GM18511 (cell line): ENCODE measurements around the gene SLC9A9.
"Not testable (repeated sequence)": the region's sequence is repeated elsewhere in the genome, so short reads cannot be mapped to it uniquely, and the experiment has no call there.

Source experiments
- ATAC-seq: cut with Tn5 transposase; IDR thresholded peaks from one replicate; pipeline ENCODE4 v1.9.1; 2021; ENCODE audit warnings: mild to moderate bottlenecking, moderate library complexity; ENCODE audit not compliant: unreplicated experiment

Gene SLC9A9

GRCh38 chr3:143302638-143303171, 545.6 kb downstream of the SLC9A9 start:
- ATAC-seq: no peak

- ATAC-seq: no peak
Observed at GRCh38 chr3:143301031-143301901, 547.0 kb downstream of the SLC9A9 start.

DNA sequence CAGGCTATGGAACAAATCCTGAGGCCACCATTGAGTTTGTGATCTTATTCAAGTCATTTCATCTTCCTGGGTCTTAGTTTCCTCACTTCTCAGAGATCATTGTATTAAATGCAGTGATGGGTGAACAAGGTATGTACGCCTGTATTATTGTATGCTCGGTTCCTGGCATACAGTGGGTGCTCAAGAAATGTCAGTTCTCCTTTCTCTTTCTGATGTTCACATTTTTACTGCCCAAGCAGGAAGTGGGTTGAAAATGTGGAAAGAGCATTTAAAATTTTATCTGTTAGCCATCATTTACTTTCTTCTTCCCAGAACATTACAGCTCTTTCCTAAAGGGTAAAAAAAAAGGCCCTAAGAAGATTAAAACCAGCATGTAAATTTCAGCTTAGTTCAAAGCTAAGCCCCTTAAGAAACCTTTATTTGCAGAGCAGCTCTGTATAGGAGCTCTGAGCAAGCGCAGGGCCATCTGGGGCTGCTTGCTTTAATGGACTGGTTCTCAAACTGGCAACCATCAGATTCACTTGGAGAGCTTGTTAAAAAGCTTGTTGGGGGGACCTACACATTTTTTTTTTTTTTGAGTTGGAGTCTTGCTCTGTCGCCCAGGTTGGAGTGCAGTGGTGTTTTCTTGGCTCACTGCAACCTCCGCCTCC, 549.3 kb downstream of the SLC9A9 start:
- ATAC-seq: peak; percentile 51

GRCh38 chr3:143298380-143298779, 549.9 kb downstream of the SLC9A9 start:
- ATAC-seq: no peak

DNA sequence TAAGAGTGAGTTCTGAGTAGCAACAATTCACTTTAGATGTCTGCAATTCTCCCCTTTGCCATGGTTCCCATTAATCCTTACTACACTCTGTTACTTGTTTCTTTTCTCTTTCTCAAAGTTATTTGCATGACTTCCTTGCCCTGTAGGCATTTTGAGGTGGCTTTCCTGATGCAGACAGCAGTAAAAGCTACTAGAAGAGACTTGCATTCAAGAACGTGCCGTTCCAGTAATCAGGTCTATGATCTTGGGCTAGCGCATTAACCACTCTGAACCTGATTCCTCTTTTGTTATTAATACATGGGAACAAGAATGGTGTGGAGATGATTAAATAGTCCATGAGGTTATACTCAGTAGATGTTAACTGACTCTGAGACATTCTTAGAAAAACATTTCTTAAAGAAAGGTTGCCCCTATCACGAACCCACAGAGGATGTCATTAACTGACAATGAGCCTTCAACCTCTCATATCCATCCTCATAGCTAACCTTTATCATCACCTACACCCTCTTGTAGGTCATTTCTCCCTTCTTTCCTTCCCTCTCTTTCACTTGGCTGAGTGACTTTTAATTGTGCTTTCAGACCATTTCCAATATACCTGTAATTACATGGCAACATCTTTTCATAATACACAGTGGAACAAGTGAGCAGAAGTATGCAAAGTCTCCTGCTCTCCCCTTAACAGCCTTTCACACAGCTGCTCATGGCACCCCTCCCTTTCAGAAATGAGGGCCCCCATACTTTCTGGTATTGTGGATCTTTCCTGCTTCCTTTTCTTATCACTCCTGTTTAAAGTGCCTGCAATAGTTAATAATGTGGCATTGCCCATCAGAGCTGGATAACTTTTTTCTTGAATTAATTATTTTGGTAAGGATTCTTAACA, 552.8 kb downstream of the SLC9A9 start:
- no peak for ATAC-seq

DNA sequence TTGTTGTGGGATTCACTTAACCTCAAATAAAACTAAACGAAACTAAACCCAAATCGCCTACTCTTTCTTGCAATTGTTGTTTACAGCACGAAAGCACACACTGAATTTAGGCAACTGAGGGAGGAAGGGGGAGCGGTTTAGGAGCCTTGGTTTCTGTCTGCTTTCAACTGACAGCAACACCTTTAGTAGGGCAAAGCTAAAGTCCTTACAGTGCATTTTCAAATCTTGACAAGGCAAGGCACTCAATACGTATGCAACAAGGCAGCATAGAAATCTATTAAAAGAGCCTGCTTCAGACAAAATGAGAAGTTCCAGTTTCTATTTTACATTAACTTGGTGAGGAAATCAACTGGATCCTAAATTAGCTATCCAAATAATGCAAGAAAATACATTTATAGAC, 554.1 kb downstream of the SLC9A9 start:
- no peak for ATAC-seq

DNA sequence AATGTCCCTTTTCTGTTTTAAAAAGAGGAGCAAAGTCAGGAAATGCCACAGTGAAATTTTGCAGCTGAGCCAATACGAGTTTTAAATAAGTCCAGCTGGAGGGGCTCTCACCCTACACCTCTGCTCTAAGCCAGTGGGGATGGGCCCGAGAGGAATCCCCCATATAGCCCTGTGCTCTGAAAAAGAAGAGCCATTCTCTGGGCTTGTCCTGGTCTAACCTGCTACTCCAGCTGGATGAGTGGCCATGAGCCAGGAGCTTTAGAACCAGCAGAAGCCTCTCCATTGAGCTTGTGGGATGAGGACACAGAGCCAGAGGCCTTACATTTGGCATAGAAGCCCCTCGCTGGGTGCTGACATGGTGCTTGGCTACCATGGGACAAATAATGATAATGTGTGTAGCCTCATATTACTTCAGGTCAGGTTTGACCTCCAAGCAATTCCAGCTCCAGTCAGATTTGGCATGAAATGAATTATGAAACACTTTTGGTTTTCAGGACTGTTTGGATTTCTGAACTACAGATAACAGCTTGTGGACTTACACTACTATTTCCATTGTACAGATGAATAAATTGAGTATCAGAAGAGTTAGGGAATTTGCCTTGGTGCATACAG, 556.3 kb downstream of the SLC9A9 start:
- no peak for ATAC-seq

DNA sequence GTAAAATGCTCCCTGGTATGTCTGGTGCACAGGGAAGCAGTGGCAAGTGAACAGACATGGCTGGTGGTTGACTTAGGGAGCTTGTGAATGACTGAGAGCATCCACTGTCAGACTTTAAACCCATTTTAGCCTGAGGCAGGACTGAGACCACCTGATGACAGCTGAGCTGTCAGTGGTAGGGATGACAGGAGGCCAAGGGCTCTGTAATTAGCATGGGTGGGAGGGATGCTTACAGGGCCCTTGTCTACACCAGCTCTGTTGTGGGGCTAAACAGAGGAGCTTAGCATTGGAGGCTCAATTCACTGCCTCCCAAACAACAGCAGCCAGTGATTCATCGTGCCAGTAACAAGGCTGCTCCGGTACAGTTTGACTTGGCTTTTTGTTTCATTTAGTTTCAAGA, 559.3 kb downstream of the SLC9A9 start:
- ATAC-seq: no peak

GRCh38 chr3:143287403-143287802, 560.9 kb downstream of the SLC9A9 start:
- ATAC-seq: no peak

DNA sequence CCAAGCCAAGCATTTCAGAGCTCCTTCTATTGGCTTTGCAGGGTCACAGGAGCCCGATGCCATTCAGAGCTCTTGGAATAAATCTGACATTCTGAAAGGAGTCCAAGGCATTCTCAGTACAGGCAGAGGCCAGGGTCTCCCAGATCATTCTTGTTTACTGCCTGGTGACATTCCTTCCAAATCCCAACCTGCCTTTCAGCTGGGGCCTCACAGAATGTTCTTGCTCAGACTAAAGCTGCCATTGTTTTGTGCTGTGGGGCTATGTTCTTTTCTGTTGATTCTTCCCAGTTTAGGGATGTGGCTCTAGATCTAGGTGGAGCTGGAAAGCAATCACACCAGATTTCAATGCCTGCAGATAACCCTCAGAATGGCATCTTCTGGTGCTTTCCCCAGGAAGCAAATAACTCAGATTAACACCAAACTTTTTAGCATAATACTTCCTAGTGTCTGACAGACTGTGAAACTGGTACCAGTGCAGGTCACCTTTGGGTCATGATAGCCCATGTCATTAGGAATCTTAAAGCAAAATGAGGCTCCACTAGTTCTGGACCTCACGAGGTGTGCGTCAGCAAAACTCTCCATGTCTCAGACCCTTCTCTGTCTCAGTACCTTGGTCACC, 561.8 kb downstream of the SLC9A9 start:
- peak; percentile 59 for ATAC-seq

GRCh38 chr3:143283432-143284128, 564.7 kb downstream of the SLC9A9 start:
- ATAC-seq: no peak

DNA sequence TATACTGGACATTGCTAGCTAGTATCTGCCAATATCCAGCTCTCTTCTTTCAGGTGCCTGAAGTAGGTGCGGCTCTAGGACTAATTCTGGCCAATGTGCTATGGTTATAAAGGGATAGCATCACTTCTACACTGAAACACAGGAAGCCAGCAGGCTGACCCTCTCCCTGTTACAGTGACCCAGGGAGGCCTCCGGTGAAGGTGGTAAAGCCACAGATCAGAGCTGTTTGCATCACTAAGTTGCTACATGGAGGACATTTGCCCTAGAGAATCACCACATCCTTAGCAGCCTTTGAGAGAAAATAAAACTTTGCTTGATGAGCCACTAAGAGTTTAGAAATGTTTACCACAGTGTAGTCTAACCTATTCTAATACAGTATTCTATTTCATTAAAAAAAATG, 567.3 kb downstream of the SLC9A9 start:
- no peak for ATAC-seq

DNA sequence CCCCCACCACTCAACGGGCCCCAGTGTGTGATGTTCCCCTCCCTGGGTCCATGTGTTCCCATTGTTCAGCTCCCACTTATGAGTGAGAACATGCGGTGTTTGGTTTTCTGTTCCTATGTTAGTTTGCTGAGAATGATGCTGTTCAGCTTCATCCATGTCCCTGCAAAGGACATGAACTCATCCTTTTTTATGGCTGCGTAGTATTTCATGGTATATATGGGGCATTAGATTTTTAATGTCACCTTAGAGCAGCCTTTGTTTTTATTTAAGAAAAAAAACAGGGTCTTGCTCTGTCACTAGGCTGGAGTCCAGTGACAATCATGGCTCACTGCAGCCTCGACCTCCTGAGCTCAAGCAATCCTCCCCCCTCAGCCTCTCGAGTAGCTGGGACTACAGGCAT, 568.7 kb downstream of the SLC9A9 start:
- ATAC-seq: not testable (repeated sequence)

DNA sequence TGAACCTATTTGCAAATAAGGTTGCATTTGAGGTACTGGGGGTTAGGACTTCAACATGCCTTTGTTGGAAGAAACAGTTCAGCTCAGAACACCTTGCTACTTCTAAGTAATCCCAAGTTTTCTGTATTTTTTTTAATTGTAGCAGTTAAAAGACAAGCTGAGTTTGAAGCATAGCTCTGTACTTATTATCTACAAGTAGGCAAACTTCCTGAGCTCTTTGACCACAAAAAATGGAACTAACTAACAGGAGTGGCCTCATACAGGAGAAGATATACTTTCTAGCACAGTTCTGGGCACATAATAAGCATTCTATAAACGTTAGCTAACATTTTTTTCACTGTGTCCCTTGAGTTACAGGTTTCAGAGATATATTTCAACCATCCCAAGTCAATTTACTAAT, 569.5 kb downstream of the SLC9A9 start:
- no peak for ATAC-seq

DNA sequence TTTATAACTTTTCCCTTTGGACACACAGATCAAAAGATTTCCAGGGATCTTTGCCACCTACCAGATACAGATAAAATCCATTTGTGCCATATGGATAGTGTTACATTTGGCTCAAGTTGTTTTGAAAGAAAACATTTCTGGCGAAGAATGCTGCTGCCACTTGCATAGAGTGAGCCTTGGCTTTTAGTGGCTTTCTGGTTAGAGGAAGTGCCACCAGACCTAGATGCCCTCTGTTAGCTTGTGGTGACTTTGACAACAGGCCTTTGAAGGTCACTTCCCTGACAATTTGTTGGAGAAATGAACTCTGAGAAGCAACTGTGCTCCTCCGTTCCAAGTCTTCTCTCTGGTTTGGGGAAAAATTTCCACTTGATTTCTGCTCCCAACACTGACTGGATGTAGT, 570.7 kb downstream of the SLC9A9 start:
- no peak for ATAC-seq

- peak; percentile 94 for ATAC-seq
Observed at GRCh38 chr3:143276592-143276991, 571.7 kb downstream of the SLC9A9 start.

- ATAC-seq: no peak
Observed at GRCh38 chr3:143273975-143274690, 574.1 kb downstream of the SLC9A9 start.

DNA sequence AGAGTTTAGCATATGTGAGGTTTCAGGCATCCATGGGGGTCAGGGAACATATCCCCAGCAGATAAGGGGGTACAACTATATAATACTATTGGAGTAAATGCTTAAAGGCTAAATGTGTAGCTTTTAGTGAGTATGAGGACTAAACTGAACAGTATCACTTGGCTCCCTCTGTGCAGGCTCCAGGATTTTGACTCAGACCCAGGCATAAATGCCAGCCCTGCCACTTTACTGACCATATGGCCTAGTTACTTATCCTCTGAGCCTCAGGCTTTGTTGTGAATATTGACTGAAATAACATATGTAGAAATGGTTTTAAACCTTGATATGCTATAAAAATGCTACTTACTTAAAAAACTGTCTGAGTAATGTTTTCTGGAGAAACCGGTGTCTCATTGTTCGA, 577.1 kb downstream of the SLC9A9 start:
- ATAC-seq: no peak

- no peak for ATAC-seq
Observed at GRCh38 chr3:143269741-143270140, 578.5 kb downstream of the SLC9A9 start.
